Loucy (cell line): ENCODE data around the gene PNMA6F.

Experiments
- EZH2phosphoT487 ChIP-seq: fragments of 200-600 bp; IDR thresholded peaks from 2 replicates; pipeline ENCODE4 v1.6.1; 2018; ENCODE audit warnings: antibody characterized with exemption, mild to moderate bottlenecking, moderate library complexity, borderline replicate concordance
- TF ChIP-seq, protein P1 (sequence below): fragments of 200-600 bp; sonication (generic); conservative IDR thresholded peaks from 2 replicates; pipeline ENCODE4 v1.5.1; 2014; ENCODE audit warnings: mild to moderate bottlenecking, antibody characterized with exemption, low read length

DNA sequence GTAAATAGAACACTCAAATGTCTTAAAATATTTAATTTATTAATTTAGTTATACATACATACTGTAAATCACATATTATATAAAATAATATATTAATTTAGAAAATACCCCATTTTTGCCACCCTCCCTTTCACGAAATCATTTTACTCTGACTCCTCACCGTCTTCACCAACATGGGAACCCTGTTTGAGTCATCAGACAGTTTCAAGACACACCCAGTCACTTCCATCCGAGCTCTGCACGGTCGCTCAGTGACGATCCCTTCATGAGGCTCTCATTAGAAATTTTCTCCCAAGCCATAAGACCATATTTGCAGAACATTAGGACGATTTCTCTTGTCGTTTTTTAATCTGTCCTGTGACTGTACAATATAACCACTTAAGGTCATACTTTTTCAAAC is 26.9 kb upstream of the PNMA6F start:
- TF ChIP-seq, protein P1, sequence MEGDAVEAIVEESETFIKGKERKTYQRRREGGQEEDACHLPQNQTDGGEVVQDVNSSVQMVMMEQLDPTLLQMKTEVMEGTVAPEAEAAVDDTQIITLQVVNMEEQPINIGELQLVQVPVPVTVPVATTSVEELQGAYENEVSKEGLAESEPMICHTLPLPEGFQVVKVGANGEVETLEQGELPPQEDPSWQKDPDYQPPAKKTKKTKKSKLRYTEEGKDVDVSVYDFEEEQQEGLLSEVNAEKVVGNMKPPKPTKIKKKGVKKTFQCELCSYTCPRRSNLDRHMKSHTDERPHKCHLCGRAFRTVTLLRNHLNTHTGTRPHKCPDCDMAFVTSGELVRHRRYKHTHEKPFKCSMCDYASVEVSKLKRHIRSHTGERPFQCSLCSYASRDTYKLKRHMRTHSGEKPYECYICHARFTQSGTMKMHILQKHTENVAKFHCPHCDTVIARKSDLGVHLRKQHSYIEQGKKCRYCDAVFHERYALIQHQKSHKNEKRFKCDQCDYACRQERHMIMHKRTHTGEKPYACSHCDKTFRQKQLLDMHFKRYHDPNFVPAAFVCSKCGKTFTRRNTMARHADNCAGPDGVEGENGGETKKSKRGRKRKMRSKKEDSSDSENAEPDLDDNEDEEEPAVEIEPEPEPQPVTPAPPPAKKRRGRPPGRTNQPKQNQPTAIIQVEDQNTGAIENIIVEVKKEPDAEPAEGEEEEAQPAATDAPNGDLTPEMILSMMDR, result no peak
- no peak for TF ChIP-seq EZH2phosphoT487
